Esophagus squamous epithelium (tissue), 4 donors: ENCODE measurements around the gene TTC27.

Experiments
- POLR2A ChIP-seq, 4 donors: fragments of 450-650 bp; IDR thresholded peaks; one replicate each; pipeline ENCODE4 v1.6.1; 2017; ENCODE audit warnings: antibody characterized with exemption in 4 of 4, mild to moderate bottlenecking in 4 of 4, moderate library complexity in 3 of 4
- TF ChIP-seq, protein P1 (sequence below), 6 experiments: fragments of 450-650 bp in 4 of 6; fragments of 200-600 bp in 2 of 6; sonication (generic) in 2 of 6; IDR thresholded peaks; one replicate each; pipeline ENCODE4 v1.5.1; 2016 to 2019; ENCODE audit warnings: antibody characterized with exemption in 6 of 6, mild to moderate bottlenecking in 4 of 6, moderate library complexity in 4 of 6

DNA sequence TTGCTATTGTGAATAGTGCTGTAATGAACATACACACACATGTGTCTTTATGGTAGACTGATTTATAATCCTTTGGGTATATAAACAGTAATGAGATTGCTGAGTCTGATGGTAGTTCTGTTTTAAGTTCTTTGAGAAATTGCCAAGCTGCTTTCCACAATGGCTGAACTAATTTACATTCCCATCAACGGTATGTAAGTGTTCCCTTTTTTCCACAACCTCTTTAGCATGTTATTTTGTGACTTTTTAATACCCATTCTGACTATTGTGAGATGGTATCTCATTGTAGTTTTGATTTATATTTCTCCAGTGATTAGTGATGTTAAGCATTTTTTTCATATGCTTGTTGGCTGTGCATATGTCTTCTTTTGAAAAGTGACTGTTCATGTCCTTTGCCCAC is 86.7 kb downstream of the TTC27 start:
- TF ChIP-seq, protein P1, sequence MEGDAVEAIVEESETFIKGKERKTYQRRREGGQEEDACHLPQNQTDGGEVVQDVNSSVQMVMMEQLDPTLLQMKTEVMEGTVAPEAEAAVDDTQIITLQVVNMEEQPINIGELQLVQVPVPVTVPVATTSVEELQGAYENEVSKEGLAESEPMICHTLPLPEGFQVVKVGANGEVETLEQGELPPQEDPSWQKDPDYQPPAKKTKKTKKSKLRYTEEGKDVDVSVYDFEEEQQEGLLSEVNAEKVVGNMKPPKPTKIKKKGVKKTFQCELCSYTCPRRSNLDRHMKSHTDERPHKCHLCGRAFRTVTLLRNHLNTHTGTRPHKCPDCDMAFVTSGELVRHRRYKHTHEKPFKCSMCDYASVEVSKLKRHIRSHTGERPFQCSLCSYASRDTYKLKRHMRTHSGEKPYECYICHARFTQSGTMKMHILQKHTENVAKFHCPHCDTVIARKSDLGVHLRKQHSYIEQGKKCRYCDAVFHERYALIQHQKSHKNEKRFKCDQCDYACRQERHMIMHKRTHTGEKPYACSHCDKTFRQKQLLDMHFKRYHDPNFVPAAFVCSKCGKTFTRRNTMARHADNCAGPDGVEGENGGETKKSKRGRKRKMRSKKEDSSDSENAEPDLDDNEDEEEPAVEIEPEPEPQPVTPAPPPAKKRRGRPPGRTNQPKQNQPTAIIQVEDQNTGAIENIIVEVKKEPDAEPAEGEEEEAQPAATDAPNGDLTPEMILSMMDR (IDR thresholded peaks at IDR 0.05): no peak
- TF ChIP-seq POLR2A (IDR thresholded peaks at IDR 0.05): no peak
